ENCODE measurements around the gene MOB3B.
"Not testable (repeated sequence)": the region's sequence is repeated elsewhere in the genome, so short reads cannot be mapped to it uniquely, and the experiment has no call there.

Gene MOB3B

DNA sequence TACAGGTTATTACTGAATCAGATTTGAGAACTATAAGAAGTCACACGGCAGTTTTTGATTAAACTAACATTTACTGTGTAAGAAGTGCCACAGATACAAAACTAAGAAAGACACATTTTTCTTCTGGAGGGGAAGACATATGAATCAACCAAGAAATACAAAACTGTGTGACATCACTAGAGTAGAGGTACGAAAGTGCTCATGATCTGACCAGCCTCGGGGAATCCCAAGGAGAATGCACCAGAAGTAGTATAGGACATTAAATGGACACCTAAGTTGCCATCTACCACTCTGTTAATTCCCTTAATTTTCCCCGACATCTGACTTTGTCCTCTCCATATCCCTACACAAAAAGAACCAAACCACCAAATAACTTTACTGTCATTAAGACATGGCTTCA lies 10.8 kb downstream of the MOB3B start:
- DNase-seq (ENCODE audit: low read depth) = no peak

DNA sequence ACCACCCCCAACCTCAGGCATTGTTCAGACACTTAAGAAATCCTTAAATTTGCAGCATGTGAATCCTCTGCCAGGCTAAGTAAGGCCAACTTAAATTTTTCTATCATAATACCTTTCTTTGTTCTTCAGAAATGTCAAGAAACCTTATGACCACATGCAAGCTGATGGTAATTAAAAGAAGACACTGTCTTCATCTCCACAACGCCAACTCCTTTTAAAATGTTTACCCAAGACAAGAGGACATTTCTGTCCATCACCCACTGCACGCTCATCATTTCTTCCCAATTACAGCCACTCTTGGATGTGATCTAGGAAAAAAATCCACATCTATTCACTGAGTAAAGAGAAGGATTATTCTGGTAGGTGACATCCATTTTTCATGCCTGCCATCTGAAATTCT lies 11.6 kb downstream of the MOB3B start:
- no peak for DNase-seq (ENCODE audit: low read depth)

DNA sequence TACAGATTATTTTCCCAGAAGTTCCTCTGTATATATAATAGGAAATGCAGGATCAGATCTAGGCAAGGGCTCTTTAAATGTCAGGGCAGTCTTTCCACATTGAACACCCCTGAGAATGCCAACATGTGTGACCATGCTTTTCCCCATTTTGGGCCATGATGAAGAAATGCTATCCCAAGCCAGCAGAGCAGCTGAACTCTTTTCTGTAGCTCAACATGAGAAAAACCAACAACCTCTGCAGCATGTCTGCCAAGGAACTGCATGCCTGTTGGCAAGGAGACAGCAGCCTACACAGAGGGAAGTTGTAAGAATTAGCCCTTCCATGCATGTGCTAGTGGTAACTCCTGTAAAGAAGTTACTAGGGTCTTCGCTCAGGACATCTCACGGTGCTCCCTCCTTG lies 15.1 kb downstream of the MOB3B start:
- no peak for DNase-seq (ENCODE audit: low read depth)

DNA sequence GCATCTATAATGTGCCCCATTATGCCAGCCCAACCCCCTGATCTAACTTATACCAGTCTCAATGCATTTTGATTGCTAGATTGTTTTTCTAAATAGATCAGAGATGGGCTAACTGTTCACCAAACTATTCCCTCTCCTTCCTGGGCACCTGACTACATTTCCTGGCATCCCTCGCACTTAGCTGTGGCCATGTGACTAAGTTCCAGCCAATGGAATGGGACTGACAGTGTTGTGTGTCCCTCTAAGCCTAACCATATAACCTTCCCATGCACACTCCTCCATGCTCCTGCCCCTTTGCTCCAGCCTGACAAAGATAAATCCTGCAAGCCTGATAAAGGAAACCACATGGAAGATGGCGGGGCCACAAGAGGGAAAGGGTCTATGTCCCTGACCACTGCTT lies 17.8 kb downstream of the MOB3B start:
- no peak for DNase-seq (ENCODE audit: low read depth)

DNA sequence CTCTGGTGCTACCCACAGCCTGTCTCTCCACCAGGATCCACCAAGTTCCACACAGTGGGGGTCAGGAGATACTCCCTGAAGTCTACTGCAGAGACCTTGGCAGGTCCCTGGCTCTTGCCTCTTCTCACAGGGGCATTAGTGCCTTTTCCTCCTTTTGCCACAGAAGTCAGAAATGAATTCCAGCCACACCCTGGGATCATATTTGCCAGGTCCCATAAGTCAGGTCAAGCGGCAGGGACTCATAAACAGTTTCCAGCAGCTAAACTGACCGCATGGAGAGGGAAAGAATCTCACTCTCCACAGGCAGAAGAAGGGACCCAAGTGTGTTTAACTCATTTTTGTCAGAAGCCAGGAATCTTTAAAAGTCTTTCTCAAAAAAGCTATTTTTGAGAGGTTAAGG lies 18.8 kb downstream of the MOB3B start:
- DNase-seq (ENCODE audit: low read depth) = no peak

DNA sequence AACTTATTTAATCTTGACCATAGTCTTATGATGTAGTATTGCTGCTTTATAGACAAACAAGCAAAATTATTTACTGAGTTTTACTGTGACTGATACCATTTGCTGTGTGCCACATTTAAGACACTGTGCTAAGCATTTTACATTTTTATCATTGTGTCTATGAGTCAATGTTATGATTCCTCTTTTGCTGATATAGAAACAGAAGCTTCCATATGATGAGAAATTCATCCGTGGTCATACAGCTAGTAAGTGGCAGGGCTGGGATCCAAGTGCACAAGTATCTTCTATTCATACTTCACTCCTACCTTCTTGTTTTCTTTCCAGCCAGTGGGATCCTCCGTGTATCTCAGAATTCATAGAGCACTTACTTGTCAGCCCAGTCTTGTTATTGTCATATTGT lies 22.6 kb downstream of the MOB3B start:
- no peak for DNase-seq (ENCODE audit: low read depth)

DNA sequence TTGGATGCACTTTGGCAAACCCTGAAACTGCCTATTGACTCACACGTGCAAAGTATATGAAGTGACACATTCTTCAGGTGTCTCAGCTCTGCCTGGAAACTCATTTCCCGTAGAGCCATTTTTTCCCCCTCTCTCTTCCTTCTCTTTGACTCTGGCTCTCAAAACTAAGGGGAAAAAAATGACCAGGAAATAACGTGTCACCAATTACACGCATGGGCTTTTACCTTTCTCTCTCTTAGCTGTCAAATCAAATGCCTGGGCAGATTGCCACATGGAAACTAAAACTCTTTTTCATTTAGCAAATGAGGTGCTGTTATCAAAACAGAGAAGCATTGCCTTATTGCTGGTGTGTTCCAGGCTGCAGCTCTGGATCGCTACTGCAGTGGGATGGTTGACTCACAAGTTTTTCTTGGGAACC lies 23.9 kb downstream of the MOB3B start:
- no peak for DNase-seq (ENCODE audit: low read depth)

DNA sequence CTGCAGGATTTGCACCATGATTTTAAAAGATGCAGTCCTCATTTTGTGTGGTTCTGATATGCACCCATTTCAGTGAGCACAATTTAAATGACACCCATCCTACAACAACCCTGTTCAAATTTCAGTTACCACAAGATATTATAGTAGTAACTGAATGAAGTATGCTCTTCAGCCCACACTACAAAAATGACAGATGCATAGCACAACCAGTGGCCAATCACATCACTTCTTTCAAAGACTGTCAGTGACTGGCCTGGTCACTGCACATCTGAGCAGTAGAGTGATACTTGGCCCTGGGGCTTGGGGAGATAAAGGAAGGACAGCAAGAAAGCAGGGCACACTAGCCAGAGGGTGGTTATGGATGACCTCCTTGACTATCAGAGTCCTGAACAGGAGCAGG lies 25.4 kb downstream of the MOB3B start:
- no peak for DNase-seq (ENCODE audit: low read depth)

DNA sequence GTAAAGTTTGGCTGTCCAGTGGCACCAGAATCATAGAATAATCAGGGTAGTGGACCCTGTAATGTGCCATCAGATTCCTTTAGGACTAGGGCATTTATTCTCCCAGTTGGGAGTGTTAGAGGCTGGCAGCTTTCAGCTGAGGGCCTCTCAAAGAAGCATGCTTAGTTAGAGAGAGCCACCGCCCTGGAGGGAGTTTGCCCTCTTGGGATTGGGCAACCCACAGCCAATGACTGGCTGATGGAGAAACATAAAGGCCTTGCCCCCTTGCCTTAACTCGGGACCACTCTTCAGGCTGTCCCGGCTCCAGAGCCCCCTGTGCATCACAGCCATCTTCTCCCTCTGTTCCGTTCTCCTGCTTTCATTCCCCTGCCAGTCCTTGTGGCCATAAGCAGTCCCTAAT lies 26.0 kb downstream of the MOB3B start:
- no peak for DNase-seq (ENCODE audit: low read depth)

DNA sequence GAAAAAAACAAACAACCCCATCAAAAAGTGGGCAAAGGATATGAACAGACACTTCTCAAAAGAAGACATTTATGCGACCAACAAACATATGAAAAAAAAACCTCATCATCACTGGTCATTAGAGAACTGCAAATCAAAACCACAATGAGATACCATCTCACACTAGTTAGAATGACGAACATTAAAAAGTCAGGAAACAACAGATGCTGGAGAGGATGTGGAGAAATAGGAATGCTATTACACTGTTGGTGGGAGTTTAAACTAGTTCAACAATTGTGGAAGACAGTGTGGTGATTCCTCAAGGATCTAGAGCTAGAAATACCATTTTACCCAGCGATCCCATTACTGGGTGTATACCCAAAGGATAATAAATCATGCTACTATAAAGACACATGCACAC lies 28.7 kb downstream of the MOB3B start:
- DNase-seq (ENCODE audit: low read depth) = not testable (repeated sequence)

DNA sequence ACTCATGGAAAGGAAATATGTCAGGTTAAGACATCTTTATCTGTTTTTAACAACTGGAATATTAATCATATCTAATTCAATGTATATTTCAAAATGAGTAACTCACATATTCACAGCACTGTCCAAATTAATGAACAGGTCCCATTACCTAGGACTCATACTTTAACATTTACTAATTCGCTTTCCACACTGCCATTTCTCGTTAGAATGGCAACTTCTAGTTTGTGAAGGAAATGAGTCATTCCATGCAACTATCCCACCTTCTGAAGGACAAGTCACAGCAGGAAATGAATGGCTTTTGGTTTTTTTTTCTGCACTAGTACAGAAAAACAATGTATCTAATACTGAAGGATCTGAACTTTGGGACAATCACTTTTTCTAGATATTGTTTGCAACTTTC lies 30.2 kb downstream of the MOB3B start:
- DNase-seq (ENCODE audit: low read depth) = no peak

DNA sequence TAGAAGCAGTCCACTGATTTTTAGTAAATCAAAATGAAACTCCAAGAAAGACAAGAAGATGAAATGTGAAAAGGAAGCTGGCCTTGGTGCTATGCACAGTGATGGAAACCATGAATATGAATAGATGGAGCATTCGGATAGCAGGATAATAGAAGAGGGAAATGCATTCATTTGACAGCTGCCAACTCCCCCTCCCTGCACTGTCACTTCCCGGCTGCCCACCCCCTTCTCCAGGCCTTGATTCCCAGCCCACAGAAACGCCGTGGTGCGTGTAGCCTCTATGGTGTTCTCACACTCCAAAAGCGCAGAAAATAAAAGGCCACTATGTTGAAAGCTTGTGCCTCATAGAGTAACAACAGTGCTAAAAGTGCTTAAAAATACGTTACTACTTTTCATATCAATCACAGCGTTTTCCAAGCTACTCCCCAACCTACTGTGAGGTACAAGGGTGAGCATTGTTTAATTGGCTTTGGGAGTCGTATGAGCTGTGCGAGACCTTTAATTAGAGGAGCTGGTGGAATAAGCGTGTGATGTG lies 31.7 kb downstream of the MOB3B start:
- DNase-seq (ENCODE audit: low read depth) = no peak

DNA sequence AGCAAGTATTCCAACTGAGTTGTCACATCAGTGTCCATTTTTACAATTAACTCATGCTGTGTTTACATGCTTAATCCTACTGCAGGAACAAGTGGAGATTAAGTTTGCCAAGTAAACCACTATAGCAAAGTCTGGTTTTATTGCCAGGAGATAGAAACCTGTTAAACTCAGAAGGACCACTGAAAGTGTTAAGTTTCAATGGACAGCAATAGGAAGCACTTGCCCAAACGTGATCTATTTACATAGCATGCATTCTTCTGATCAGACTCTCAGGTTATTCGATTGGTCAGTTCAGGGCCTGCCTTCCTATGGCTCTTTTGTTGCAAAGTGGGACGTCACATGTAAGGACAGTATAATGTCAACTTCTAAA lies 33.5 kb downstream of the MOB3B start:
- DNase-seq (ENCODE audit: low read depth) = no peak

DNA sequence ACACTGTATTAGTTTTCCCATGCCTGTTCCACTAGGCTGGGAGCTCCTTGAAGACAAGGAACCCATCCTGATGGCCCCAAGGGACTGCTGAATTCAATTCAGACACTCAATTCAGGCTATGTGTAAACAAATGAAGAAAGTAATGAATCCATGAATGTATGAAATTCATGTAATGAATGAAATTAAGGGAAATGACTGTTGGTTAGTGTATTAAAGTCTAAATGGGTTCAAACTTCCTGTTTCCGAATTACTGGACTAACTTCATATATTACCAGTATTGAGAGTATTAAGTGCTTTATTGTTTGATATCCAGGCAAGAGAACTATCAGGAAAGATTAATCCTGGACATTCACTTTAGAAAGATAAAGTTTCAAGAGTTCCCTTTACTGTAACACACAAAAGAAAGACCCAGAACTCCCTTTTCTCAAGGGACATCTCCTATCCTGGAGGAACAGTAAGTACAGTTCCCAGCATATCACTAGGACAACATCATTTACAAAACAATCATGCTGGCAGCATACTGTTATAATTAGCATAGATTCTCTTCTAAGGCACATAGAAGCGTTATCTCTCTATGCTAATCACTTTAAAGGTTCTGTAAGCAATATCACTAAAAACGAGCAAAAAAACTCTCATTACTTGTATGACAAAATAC lies 34.0 kb downstream of the MOB3B start:
- no peak for DNase-seq (ENCODE audit: low read depth)

DNA sequence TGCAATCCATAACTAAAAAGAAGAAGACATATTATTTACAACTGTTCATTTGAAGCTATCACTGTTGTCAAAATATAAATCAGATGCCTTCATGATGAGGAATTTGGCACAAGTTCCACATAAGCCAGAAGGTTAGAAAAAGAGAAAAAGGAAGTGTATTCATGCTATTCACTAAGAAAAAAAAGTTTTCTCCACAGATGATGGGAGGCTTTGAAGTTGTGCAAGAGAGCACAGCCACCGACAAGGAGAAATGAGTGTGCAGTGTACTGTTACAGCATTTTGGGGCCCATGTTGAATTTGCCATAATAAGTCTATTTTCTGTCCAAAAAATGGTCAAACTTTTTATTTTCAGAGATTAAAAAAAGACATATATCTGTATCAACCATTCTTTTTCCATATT lies 38.5 kb downstream of the MOB3B start:
- no peak for DNase-seq (ENCODE audit: low read depth)

DNA sequence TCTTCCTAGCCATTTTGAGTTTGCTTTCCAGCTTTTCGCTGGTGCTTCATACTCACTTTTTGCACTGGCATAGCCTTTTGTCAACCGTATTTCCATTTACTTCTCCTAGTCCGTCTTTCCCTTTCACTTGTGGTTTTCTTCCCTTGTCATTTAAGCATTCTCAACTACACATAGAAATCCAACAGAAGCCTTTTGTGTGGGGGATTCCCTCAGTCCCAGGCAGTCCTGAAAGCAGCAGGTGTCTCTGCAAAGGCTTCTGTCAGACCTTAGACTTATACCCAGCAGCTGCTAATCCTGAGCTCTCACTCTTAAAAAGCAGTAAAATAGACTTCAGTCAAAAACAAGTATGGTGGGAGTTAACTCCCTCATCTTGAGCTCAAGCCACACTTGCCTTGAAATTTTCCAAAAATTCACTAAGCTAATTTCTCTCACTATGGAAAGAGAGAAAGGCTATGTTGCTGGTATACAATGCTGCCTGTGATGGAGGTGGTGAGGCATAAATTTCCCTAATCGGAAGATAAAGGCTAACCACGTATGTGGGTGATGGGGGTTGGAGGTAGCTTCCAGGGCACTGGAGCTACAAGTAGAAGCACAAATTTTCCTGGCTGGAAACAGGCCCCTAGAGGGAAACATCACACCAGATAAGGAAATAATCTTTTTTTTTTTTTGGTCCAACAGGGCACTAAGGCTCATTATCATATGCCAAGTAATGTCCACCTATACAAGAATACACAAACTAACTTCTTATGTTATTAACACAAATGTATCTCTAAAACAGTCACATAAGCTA lies 40.3 kb downstream of the MOB3B start:
- no peak for DNase-seq (ENCODE audit: low read depth)

DNA sequence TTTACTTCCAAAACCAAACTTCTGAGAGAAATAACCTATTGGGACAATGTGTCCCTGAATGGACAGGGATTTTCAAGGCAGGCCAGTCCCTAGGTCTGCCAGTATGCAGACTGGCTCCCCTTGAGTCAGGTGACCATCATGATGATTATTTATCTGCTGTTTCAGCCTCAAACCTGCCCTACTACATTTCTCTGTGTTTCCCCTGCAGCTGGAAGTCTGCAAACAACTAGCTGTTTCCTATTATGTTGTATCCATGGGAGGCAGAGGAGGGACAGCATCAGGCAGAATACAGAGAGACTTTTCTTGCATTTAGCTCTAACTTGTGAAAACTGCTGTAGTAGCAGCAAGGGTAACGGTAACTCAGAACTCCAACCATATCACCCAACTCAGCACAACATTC lies 41.7 kb downstream of the MOB3B start:
- no peak for DNase-seq (ENCODE audit: low read depth)

DNA sequence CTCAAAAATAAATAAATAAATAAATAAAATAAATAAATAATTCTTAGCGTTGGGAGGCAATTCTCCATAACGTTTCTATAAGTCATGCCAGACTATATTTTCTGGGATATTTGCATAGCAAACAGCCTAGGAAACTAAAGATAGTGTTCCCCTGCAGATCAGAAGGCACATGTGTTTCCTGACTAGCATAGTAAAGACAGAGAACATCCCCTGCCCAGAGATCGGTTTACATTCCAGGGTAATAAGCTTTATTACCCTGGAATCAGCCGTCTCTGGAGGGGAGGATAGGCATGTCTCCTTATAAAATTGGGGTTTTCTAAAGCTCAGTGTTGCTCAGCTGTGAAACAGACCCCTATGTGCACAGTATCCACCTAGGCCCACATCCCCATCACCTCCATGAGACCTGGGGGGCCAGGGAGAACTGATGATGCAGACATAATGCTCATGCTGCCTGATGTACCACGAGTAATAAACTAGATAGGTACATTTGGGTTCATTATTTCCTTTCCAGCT lies 42.4 kb downstream of the MOB3B start:
- DNase-seq (ENCODE audit: low read depth) = no peak

DNA sequence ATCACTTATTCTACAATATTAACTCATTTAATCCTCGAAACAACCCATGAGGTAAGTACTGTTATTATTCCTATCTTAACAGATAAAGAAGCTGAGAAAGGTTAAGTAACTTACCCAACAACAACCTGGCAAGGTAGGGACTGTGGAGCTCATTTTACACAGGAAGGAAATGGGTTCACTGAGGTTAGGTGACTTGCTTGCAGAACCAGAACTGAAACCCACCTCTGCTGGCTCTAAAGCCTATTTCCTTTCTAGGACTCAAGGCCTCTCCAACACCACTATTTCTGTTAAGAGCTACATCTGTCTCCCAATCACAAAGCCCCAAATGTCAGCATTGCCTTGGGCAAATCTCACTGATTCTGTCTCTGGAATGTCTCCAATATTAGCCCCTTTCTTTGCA lies 44.5 kb downstream of the MOB3B start:
- DNase-seq (ENCODE audit: low read depth) = no peak

DNA sequence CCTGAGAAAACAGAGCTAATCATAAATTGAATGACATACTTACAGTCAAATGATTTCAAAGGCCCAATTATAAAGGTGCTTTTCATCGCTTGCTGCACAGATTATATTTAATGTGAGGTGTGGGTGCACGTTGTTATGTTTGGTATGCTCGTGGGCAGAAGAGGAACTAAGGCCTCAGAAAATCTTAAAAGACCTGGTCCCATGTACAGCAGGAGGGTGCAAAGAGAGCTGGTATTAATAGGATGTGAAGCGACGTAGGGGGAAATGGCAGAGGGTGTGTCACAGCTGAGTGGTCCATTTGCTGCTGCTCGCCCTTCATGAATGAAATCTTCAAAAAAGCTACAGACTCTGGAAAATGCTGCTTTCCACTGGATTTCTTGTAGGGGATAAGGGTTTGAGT lies 46.0 kb downstream of the MOB3B start:
- DNase-seq (ENCODE audit: low read depth) = no peak

DNA sequence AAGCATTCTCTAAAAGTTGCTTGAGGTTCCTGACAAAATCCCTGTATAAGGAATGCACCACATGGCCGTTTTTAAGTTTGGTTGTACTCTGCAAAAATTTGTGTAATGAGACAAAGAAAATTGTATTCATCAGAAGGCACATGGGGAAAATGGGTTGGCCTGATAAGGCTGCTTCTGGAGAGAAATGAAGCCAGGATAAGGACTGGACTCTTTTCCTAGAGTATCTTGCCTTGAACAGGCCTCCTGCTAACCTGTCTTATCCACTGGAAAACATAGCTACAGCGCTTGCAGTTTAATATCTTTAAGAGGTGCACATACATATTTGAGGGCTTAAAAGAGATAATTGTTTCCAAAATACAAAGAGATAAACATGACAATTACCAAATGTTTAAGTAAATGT lies 46.9 kb downstream of the MOB3B start:
- DNase-seq (ENCODE audit: low read depth) = no peak

DNA sequence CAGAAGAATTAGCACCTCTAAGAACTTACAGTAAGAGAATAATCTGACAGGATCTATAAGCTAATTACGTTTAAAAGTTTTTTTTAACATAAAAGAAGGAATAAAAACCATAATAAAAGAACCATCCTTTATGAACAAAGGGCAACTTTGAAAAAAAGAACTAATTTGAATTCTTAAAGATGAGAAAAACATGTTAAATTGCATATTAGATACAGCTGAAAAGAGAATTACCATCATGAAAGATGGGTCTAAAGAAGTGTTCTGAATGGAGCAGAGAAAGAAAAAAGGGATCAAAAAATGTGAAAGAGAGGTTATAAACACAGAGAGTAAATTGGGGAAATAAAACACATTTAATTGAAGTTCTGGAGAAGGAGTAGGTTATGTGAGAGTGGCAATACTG lies 51.3 kb downstream of the MOB3B start:
- no peak for DNase-seq (ENCODE audit: low read depth)

DNA sequence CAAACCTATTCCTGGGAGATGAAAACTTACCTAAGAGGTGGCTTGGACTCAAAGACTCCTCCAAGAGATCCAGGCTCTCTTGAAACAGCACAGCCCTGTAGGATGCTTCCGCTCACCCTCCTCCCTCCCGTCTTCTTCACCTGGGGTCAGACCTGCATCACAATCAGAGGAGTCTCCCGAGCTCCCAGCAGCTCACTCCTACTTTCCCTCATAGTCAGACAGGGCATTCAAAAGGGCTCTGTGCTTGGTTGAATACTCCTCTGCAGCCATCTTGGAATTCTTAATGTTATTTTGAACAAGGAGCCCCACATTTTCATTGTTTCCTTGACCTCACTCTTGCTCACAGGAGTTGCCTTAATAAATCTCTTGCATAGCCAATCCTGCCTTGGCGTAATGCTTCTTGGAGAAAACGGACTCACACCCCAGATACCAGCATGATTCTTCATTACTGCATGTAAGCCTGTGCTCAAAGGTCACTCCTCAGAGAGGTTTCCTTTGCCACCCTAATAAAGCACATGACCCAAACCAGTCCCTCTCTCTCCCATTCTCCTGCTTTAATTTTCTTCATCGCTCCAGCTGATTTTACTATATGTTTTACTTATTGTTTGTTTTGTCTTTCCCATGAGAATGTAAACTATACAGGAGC lies 52.6 kb downstream of the MOB3B start:
- no peak for DNase-seq (ENCODE audit: low read depth)
